Astrocyte (in vitro differentiated cells and primary cell): ENCODE measurements around the gene GHRH.

ENCODE experiments used
- CTCF ChIP-seq: IDR thresholded peaks from 2 replicates; pipeline ENCODE4 v1.5.1; 2011; ENCODE audit warnings: low read depth, mild to moderate bottlenecking, inconsistent platforms, low read length, moderate library complexity; ENCODE audit not compliant: insufficient read depth
- EZH2 ChIP-seq: IDR thresholded peaks from 2 replicates; pipeline ENCODE4 v1.6.1; 2012; ENCODE audit warnings: mild to moderate bottlenecking, low read length, inconsistent platforms; ENCODE audit not compliant: insufficient read depth

GRCh38 chr20:37238935-37239451 lies 22.6 kb downstream of the GHRH start:
- no peak for TF ChIP-seq CTCF
- TF ChIP-seq EZH2: no peak
